ENCODE measurements around the gene FRMD1. TPM values are rescaled to one million over a fixed set of nuclear protein-coding genes. Genes with fewer than 3 reads are reported as not detected.

FRMD1 gene
- total RNA-seq, 1 donor from 2014 or later: not detected

DNA sequence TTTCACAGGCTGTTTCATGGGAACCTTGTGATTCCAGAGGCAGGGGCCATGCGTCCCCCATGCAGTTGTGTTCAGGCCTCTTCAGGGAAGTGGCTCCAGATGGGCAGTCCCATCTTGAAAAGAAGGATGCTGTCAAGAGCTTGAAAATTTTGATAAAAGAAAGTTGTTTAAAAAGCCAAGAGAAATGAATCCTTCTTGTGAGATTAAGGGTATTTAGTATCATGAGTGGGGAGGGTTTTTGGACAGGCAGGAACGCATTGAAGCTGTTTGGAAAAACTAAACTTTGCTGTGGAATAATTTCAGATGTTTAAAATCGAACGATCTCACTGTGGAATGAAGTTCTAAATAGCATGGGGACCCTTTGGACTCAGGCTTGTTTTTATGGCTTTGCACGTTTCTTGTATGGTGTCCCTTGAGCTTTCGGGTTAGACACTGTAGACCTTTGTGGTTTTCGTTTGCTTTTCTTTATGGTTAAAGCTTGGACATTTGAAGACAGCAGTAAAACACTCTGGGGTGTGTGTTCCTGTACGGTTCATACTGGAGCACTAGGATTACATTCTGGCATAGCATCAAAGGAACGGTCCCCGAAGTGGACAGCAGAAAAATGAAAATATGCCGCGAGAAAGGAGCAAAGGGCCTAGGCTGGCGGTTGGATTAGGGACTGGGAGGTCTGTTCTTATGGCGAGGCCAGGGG is 63.4 kb downstream of the FRMD1 start:
- H4K20me1 ChIP-seq (ENCODE audit: low read depth): no peaks in the 10 kb centered on the region
- Mint-ChIP-seq H3K4me1 (peaks cover 3% of the 10 kb centered on the region), H3K4me3 (no peak overlapping the region), H3K9me3 (peaks cover 33% of the 10 kb centered on the region), H3K36me3 (no peaks in the 10 kb centered on the region), H3K27me3 (ENCODE audit: insufficient read depth, low read depth) (peaks cover 2% of the 10 kb centered on the region), H3K27ac (no peak overlapping the region)
- H3K36me3 ChIP-seq: no peaks in the 10 kb centered on the region
- H3K79me2 ChIP-seq (ENCODE audit: low read depth): no peaks in the 10 kb centered on the region
- no peak overlapping the region for H3K4me3 ChIP-seq
- DNase-seq (ENCODE audit: low spot score): no peak
- H3K27me3 ChIP-seq: no peaks in the 10 kb centered on the region
- H3K9me3 ChIP-seq (ENCODE audit: low read depth): peaks cover 11% of the 10 kb centered on the region
- no peak overlapping the region for H2AFZ ChIP-seq (replicated peaks)
- H3K4me1 ChIP-seq: peaks cover 5% of the 10 kb centered on the region
- H3K27ac ChIP-seq: no peak overlapping the region
- no peak overlapping the region for H3K9ac ChIP-seq
- no peaks in the 10 kb centered on the region for H3F3A ChIP-seq (ENCODE audit: low read depth)
- TF ChIP-seq EZH2 (IDR thresholded peaks at IDR 0.05) (no peak), EZH2phosphoT487 (IDR thresholded peaks at IDR 0.05) (no peak)
- TF ChIP-seq, protein P1, sequence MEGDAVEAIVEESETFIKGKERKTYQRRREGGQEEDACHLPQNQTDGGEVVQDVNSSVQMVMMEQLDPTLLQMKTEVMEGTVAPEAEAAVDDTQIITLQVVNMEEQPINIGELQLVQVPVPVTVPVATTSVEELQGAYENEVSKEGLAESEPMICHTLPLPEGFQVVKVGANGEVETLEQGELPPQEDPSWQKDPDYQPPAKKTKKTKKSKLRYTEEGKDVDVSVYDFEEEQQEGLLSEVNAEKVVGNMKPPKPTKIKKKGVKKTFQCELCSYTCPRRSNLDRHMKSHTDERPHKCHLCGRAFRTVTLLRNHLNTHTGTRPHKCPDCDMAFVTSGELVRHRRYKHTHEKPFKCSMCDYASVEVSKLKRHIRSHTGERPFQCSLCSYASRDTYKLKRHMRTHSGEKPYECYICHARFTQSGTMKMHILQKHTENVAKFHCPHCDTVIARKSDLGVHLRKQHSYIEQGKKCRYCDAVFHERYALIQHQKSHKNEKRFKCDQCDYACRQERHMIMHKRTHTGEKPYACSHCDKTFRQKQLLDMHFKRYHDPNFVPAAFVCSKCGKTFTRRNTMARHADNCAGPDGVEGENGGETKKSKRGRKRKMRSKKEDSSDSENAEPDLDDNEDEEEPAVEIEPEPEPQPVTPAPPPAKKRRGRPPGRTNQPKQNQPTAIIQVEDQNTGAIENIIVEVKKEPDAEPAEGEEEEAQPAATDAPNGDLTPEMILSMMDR (IDR thresholded peaks at IDR 0.05): no peak
- H3K4me2 ChIP-seq: no peak overlapping the region

- Mint-ChIP-seq H3K4me3 (no peak overlapping the region), H3K9me3 (peaks cover 36% of the 10 kb centered on the region), H3K27ac (no peak overlapping the region), H3K36me3 (no peaks in the 10 kb centered on the region), H3K4me1 (peaks cover 3% of the 10 kb centered on the region), H3K27me3 (ENCODE audit: insufficient read depth, low read depth) (peaks cover 2% of the 10 kb centered on the region)
- Histone ChIP-seq H3K36me3 (no peaks in the 10 kb centered on the region), H3K4me1 (peaks cover 5% of the 10 kb centered on the region), H4K20me1 (ENCODE audit: low read depth) (no peaks in the 10 kb centered on the region), H3K4me3 (no peak overlapping the region), H3K9ac (no peak overlapping the region), H3K4me2 (no peak overlapping the region), H3F3A (ENCODE audit: low read depth) (no peaks in the 10 kb centered on the region), H3K27ac (no peak overlapping the region), H3K9me3 (ENCODE audit: low read depth) (peaks cover 11% of the 10 kb centered on the region), H3K79me2 (ENCODE audit: low read depth) (no peaks in the 10 kb centered on the region), H2AFZ (replicated peaks) (no peak overlapping the region), H3K27me3 (no peaks in the 10 kb centered on the region)
- DNase-seq (ENCODE audit: low spot score): no peak
- TF ChIP-seq EZH2phosphoT487 (IDR thresholded peaks at IDR 0.05) (no peak), EZH2 (IDR thresholded peaks at IDR 0.05) (no peak)
These were observed 64.0 kb downstream of the FRMD1 start for GRCh38 chr6:168015009-168015408.

- no peak overlapping the region for H3K4me3 ChIP-seq
- no peak overlapping the region for H3K27ac Mint-ChIP-seq
- no peaks in the 10 kb centered on the region for H4K20me1 ChIP-seq (ENCODE audit: low read depth)
- peaks cover 11% of the 10 kb centered on the region for H3K9me3 ChIP-seq (ENCODE audit: low read depth)
- H2AFZ ChIP-seq (replicated peaks): no peak overlapping the region
- no peaks in the 10 kb centered on the region for H3K27me3 ChIP-seq
- H3K9me3 Mint-ChIP-seq: peaks cover 39% of the 10 kb centered on the region
- no peak overlapping the region for H3K9ac ChIP-seq
- H3K4me3 Mint-ChIP-seq: no peak overlapping the region
- no peak overlapping the region for H3K4me2 ChIP-seq
- DNase-seq (ENCODE audit: low spot score): no peak
- H3F3A ChIP-seq (ENCODE audit: low read depth): no peaks in the 10 kb centered on the region
- peaks cover 3% of the 10 kb centered on the region for H3K4me1 Mint-ChIP-seq
- peaks cover 2% of the 10 kb centered on the region for H3K27me3 Mint-ChIP-seq (ENCODE audit: insufficient read depth, low read depth)
- TF ChIP-seq, protein P1 (IDR thresholded peaks at IDR 0.05): no peak
- TF ChIP-seq EZH2phosphoT487 (IDR thresholded peaks at IDR 0.05): no peak
- TF ChIP-seq EZH2 (IDR thresholded peaks at IDR 0.05): no peak
- no peaks in the 10 kb centered on the region for H3K36me3 Mint-ChIP-seq
- peaks cover 5% of the 10 kb centered on the region for H3K4me1 ChIP-seq
- H3K27ac ChIP-seq: no peak overlapping the region
- no peaks in the 10 kb centered on the region for H3K36me3 ChIP-seq
- H3K79me2 ChIP-seq (ENCODE audit: low read depth): no peaks in the 10 kb centered on the region
These were observed 64.6 kb downstream of the FRMD1 start for GRCh38 chr6:168014428-168014827.

GRCh38 chr6:168013250-168013915 is 65.6 kb downstream of the FRMD1 start:
- H3F3A ChIP-seq (ENCODE audit: low read depth): no peaks in the 10 kb centered on the region
- H3K27ac ChIP-seq: no peak overlapping the region
- peaks cover 16% of the 10 kb centered on the region for H3K9me3 ChIP-seq (ENCODE audit: low read depth)
- H3K9me3 Mint-ChIP-seq: peaks cover 41% of the 10 kb centered on the region
- H3K9ac ChIP-seq: no peak overlapping the region
- H3K27ac Mint-ChIP-seq: no peak overlapping the region
- no peak overlapping the region for H2AFZ ChIP-seq (replicated peaks)
- peaks cover 2% of the 10 kb centered on the region for H3K27me3 Mint-ChIP-seq (ENCODE audit: insufficient read depth, low read depth)
- DNase-seq (ENCODE audit: low spot score): no peak
- H3K79me2 ChIP-seq (ENCODE audit: low read depth): no peaks in the 10 kb centered on the region
- H3K4me3 ChIP-seq: no peak overlapping the region
- H3K36me3 Mint-ChIP-seq: no peaks in the 10 kb centered on the region
- H3K4me3 Mint-ChIP-seq: no peak overlapping the region
- H3K36me3 ChIP-seq: no peaks in the 10 kb centered on the region
- no peak for TF ChIP-seq EZH2phosphoT487 (IDR thresholded peaks at IDR 0.05)
- TF ChIP-seq, protein P1 (IDR thresholded peaks at IDR 0.05): no peak
- no peaks in the 10 kb centered on the region for H3K27me3 ChIP-seq
- H4K20me1 ChIP-seq (ENCODE audit: low read depth): no peaks in the 10 kb centered on the region
- H3K4me1 Mint-ChIP-seq: peaks cover 3% of the 10 kb centered on the region
- no peak overlapping the region for H3K4me2 ChIP-seq
- H3K4me1 ChIP-seq: peaks cover 5% of the 10 kb centered on the region

Data from neural progenitor cell (in vitro differentiated cells).